ENCODE measurements around the gene CYP3A5. TPM values are rescaled to one million over a fixed set of nuclear protein-coding genes. Genes with fewer than 3 reads are reported as not detected.

The CYP3A5 gene
- total and polyA plus RNA-seq, 12 donors: 0.03 TPM; not detected in 11

GRCh38 chr7:99628471-99629465, 51.0 kb downstream of the CYP3A5 start:
- Histone ChIP-seq H3K27ac (no peak overlapping the region), H3K9me3 (no peaks in the 10 kb centered on the region), H3K36me3 (peaks cover 0 to 99% (median 58%) of the 10 kb centered on the region in 9 donors), H3K4me3 (no peak overlapping the region), H3K27me3 (no peaks in the 10 kb centered on the region), H3K4me1 (peaks cover 0 to 15% (median 0%) of the 10 kb centered on the region in 9 donors)
- no peak for DNase-seq
- no peak for ATAC-seq
- TF ChIP-seq CTCF (IDR thresholded peaks at IDR 0.05): no peak
- intact Hi-C loops (cut with DNase I): loop anchor here in 2 of 10 donors (10.0 kb wide), 1 partner anchor 286 kb away; the partner anchor contains the start of gene TRIM4 (in 2 of the 2)
- 78 to 85% methylated on average over 14 of the region's 14 CpGs for WGBS, 2 donors

GRCh38 chr7:99627513-99627912, 52.3 kb downstream of the CYP3A5 start:
- intact Hi-C loops (cut with DNase I): loop anchor here in 2 of 10 donors (10.0 kb wide), 1 partner anchor 287 kb away; the partner anchor contains the start of gene TRIM4 (in 2 of the 2)
- H3K9me3 ChIP-seq: no peaks in the 10 kb centered on the region
- no peak overlapping the region for H3K4me3 ChIP-seq
- DNase-seq (no peak), ATAC-seq (no peak)
- H3K27me3 ChIP-seq: no peaks in the 10 kb centered on the region
- peaks cover 0 to 100% (median 71%) of the 10 kb centered on the region in 9 donors for H3K36me3 ChIP-seq
- H3K27ac ChIP-seq: no peak overlapping the region
- WGBS, 2 donors: 96 to 97% methylated on average over 11 of the region's 11 CpGs
- TF ChIP-seq CTCF (IDR thresholded peaks at IDR 0.05): no peak
- H3K4me1 ChIP-seq: peaks cover 0 to 18% (median 0%) of the 10 kb centered on the region in 9 donors

- intact Hi-C loops (cut with DNase I): loop anchor here in 2 of 10 donors (10.0 kb wide), 1 partner anchor 288 kb away; the partner anchor contains the start of gene TRIM4 (in 2 of the 2)
- DNase-seq: no peak
- Histone ChIP-seq H3K4me1 (peaks cover 0 to 14% (median 0%) of the 10 kb centered on the region in 9 donors), H3K36me3 (peaks cover 0 to 100% (median 79%) of the 10 kb centered on the region in 9 donors), H3K27ac (no peak overlapping the region), H3K27me3 (no peaks in the 10 kb centered on the region), H3K9me3 (no peaks in the 10 kb centered on the region), H3K4me3 (no peak overlapping the region)
- ATAC-seq: no peak
- 83 to 95% methylated on average over 1 of the region's 1 CpG for WGBS, 2 donors
- TF ChIP-seq CTCF (IDR thresholded peaks at IDR 0.05): no peak
These were observed 53.1 kb downstream of the CYP3A5 start for GRCh38 chr7:99626661-99627060.

GRCh38 chr7:99625961-99626360, 53.8 kb downstream of the CYP3A5 start:
- peaks cover 0 to 7% (median 0%) of the 10 kb centered on the region in 9 donors for H3K4me1 ChIP-seq
- no peaks in the 10 kb centered on the region for H3K9me3 ChIP-seq
- H3K4me3 ChIP-seq: no peak overlapping the region
- intact Hi-C loops (cut with DNase I): loop anchor here in 2 of 10 donors (10.0 kb wide), 1 partner anchor 289 kb away; the partner anchor contains the start of gene TRIM4 (in 2 of the 2)
- DNase-seq (no peak), ATAC-seq (no peak)
- H3K27me3 ChIP-seq: no peaks in the 10 kb centered on the region
- WGBS, 2 donors: 93 to 95% methylated on average over 4 of the region's 4 CpGs
- no peak for TF ChIP-seq CTCF (IDR thresholded peaks at IDR 0.05)
- peaks cover 0 to 100% (median 85%) of the 10 kb centered on the region in 9 donors for H3K36me3 ChIP-seq
- H3K27ac ChIP-seq: no peak overlapping the region
